Lung (tissue), 12 donors: ENCODE measurements around the gene RPRD1A. TPM values are rescaled to one million over a fixed set of nuclear protein-coding genes. Genes with fewer than 3 reads are reported as not detected.

Source experiments
- ATAC-seq: fragments of 200-7000 bp; cut with Tn5 transposase; one replicate; pipeline ENCODE4 v1.9.1; 2020; ENCODE audit warnings: moderate number of reproducible peaks; ENCODE audit not compliant: insufficient read depth, low FRiP score
- DNase-seq, 3 donors: peaks; one replicate each; pipeline ENCODE4 v3.0.0-alpha.2; 2013 to 2017
- H3K27ac ChIP-seq, 2 donors: one replicate each; pipeline ENCODE4 v1.5.1; 2013; ENCODE audit warnings: mild to moderate bottlenecking in 2 of 2, moderate library complexity in 2 of 2, control low read depth in 1 of 2, inconsistent platforms in 1 of 2, low read depth in 1 of 2, low read length in 1 of 2
- H3K27me3 ChIP-seq, 3 donors: one replicate each; pipeline ENCODE4 v1.5.1; 2013; ENCODE audit warnings: low read length in 2 of 3; ENCODE audit not compliant: control insufficient read depth in 3 of 3, insufficient read depth in 3 of 3
- H3K36me3 ChIP-seq, 4 donors: one replicate each; pipeline ENCODE4 v1.5.1; 2013; ENCODE audit warnings: low read length in 4 of 4, mild to moderate bottlenecking in 1 of 4, moderate library complexity in 1 of 4; ENCODE audit not compliant: control insufficient read depth in 4 of 4, insufficient read depth in 4 of 4
- H3K4me1 ChIP-seq, 5 donors: one replicate each; pipeline ENCODE4 v1.5.1; 2013; ENCODE audit warnings: low read length in 5 of 5, mild to moderate bottlenecking in 2 of 5, moderate library complexity in 1 of 5; ENCODE audit not compliant: control insufficient read depth in 5 of 5, insufficient read depth in 5 of 5
- H3K4me3 ChIP-seq: one replicate; pipeline ENCODE4 v1.5.1; 2013; ENCODE audit warnings: mild to moderate bottlenecking, control low read depth, moderate library complexity
- H3K9ac ChIP-seq, 2 donors: one replicate each; pipeline ENCODE4 v1.5.1; 2013; ENCODE audit warnings: low read length in 2 of 2, control low read depth in 1 of 2; ENCODE audit not compliant: insufficient read depth in 1 of 2
- H3K9me3 ChIP-seq, 4 donors: one replicate each; pipeline ENCODE4 v1.5.1; 2013; ENCODE audit warnings: low read length in 3 of 4, mild to moderate bottlenecking in 1 of 4, moderate library complexity in 1 of 4; ENCODE audit not compliant: control insufficient read depth in 4 of 4, insufficient read depth in 3 of 4
- WGBS, 2 donors: extraction: QIAGEN DNeasy Blood & Tissue Kit; methylation state at CpG; one replicate each; pipeline ENCODE4 v1.1.7; 2013; 5-methylcytosine and 5-hydroxymethylcytosine counted together
- polyA plus RNA-seq, 2 donors: library from polyadenylated mRNA; stranded (reverse); fragments of 200-250 nt; gene quantifications; one replicate each; pipeline ENCODE4 v1.2.1, GENCODE V29; 2013
- total RNA-seq, 2 donors: library from RNA; depleted of rRNA in 1 of 2; stranded (reverse); fragments of >200 nt in 1 of 2; gene quantifications; one replicate each; pipeline ENCODE4 v1.2.1, GENCODE V29; 2014 to 2021
- TF ChIP-seq, protein P1 (sequence below): IDR thresholded peaks from 2 replicates; pipeline ENCODE4 v1.5.1; 2012; ENCODE audit warnings: mild to moderate bottlenecking; ENCODE audit errors: control extremely low read depth, extremely low read depth
- donor health status: control.
- donor health status: control.
- donor health status: Bipolar disorder and iron deficiency.
- donor health status: healthy.
- donor health status: DM: yes; HTN: yes; CAD: no.

The RPRD1A gene
- total and polyA plus RNA-seq, 4 donors, result 21.3 to 61.3 (median 30.5) TPM

DNA sequence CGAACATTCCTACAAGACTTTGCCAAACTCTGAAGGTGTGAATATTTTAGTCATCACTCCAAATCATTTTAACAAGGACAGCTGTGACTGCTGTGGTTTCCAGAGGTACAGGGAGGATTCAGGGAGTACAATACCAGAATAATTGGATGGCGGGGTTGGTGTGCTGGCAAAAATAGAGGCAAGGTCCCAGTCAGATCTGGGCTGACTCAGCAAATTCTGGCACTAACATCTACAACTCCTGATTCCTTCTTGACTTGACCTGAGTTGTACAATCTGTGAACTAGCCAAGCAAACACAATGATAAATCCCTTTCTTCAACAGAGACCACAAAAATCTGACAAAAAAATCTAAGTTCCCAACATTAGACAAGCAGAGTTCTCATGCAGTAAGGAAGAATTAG lies 54.5 kb downstream of the RPRD1A start:
- DNase-seq, result no peak
- H3K9me3 ChIP-seq, result peaks cover 0 to 2% (median 0%) of the 10 kb centered on the region in 4 donors
- TF ChIP-seq, protein P1, sequence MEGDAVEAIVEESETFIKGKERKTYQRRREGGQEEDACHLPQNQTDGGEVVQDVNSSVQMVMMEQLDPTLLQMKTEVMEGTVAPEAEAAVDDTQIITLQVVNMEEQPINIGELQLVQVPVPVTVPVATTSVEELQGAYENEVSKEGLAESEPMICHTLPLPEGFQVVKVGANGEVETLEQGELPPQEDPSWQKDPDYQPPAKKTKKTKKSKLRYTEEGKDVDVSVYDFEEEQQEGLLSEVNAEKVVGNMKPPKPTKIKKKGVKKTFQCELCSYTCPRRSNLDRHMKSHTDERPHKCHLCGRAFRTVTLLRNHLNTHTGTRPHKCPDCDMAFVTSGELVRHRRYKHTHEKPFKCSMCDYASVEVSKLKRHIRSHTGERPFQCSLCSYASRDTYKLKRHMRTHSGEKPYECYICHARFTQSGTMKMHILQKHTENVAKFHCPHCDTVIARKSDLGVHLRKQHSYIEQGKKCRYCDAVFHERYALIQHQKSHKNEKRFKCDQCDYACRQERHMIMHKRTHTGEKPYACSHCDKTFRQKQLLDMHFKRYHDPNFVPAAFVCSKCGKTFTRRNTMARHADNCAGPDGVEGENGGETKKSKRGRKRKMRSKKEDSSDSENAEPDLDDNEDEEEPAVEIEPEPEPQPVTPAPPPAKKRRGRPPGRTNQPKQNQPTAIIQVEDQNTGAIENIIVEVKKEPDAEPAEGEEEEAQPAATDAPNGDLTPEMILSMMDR, result no peak
- no peak for ATAC-seq
- H3K27ac ChIP-seq, result no peak overlapping the region
- H3K36me3 ChIP-seq, result no peaks in the 10 kb centered on the region
- no peak overlapping the region for H3K4me3 ChIP-seq
- H3K27me3 ChIP-seq, result no peaks in the 10 kb centered on the region
- H3K9ac ChIP-seq, result no peak overlapping the region
- 97 to 98% methylated on average over 2 of the region's 2 CpGs for WGBS, 2 donors
- H3K4me1 ChIP-seq, result no peaks in the 10 kb centered on the region

DNA sequence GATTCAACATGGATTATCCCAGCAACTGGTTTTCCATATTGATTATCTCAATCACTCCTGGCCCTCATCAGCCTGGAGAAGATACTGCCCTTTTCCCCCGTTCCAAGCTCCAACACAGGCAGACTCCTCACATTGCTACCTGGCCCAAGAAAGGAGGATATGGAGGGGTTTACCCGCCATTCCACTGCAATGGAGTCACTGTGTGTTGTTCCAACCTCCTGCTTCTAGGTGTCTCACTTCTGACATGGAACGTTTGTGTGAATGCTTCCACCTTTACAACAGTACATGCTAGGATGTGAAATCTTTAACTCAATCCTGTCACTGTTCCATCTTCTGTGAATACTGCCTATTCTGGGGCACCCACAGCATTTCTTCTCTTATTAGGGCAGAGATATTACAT lies 58.1 kb downstream of the RPRD1A start:
- Histone ChIP-seq H3K4me1 (no peaks in the 10 kb centered on the region), H3K36me3 (no peaks in the 10 kb centered on the region), H3K9me3 (peaks cover 0 to 2% (median 0%) of the 10 kb centered on the region in 4 donors), H3K27me3 (no peaks in the 10 kb centered on the region), H3K9ac (no peak overlapping the region), H3K4me3 (no peak overlapping the region), H3K27ac (no peak overlapping the region)
- TF ChIP-seq, protein P1, result no peak
- WGBS, 2 donors, result 79 to 87% methylated on average over 3 of the region's 3 CpGs
- DNase-seq (no peak), ATAC-seq (no peak)

DNA sequence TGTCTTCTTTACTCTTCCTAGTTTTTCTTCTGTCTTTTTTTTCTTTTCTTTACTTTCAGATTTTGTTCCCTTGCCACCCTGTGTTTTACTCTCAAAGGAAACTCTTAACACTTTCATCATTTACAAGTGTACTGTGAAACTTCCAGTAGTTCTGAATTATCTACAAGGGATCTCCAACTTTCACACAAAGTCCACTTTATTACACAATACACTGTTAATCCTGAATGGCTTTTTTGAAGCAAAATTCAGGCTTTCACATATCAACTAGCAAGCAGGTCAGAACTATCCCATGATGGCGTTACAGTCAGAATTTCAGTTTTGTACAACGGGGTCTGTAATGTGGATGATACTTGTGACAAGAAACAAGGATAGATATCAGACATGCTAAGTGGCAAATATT lies 60.4 kb downstream of the RPRD1A start:
- H3K36me3 ChIP-seq, result no peaks in the 10 kb centered on the region
- TF ChIP-seq, protein P1, result no peak
- DNase-seq (no peak), ATAC-seq (no peak)
- H3K4me3 ChIP-seq, result no peak overlapping the region
- 96 to 99% methylated on average over 2 of the region's 2 CpGs for WGBS, 2 donors
- no peak overlapping the region for H3K27ac ChIP-seq
- no peak overlapping the region for H3K9ac ChIP-seq
- H3K27me3 ChIP-seq, result no peaks in the 10 kb centered on the region
- H3K4me1 ChIP-seq, result no peaks in the 10 kb centered on the region
- peaks cover 0 to 2% (median 0%) of the 10 kb centered on the region in 4 donors for H3K9me3 ChIP-seq

DNA sequence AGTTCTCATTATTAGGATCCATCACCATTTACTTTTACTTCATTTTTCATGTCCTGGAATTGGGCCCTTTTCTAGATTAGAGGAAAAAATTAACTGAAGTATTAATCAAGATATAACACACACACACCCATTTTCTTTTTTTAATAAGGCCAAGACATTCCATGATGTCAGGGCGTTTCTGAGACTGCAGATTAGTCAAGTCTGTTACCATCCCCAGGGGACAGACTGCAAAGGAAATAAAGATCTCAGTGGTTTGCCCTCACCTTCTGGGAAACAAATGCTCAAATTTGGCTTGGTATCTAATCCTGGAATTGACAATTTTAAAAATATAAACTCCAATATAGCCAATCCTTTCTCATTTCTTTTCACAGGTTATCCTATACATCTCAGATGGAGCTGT lies 67.4 kb downstream of the RPRD1A start:
- Histone ChIP-seq H3K27ac (no peak overlapping the region), H3K4me1 (no peaks in the 10 kb centered on the region), H3K36me3 (peaks cover 0 to 2% (median 0%) of the 10 kb centered on the region in 4 donors), H3K9ac (no peak overlapping the region), H3K4me3 (no peak overlapping the region), H3K9me3 (no peaks in the 10 kb centered on the region), H3K27me3 (no peaks in the 10 kb centered on the region)
- TF ChIP-seq, protein P1, result no peak
- DNase-seq, result no peak
- WGBS, 2 donors, result 60 to 61% methylated on average over 1 of the region's 1 CpG
- ATAC-seq, result no peak
